HepG2 (cell line): ENCODE results near the gene DHX16. TPM values are rescaled to one million over a fixed set of nuclear protein-coding genes. Genes with fewer than 3 reads are reported as not detected.

Source experiments
- ATAC-seq: fragments of 200-7000 bp; cut with Tn5 transposase; 3 replicates; pipeline ENCODE4 v1.9.1; 2020; ENCODE audit warnings: mild to moderate bottlenecking, moderate library complexity
- BruUV-seq: library from RNA; stranded (reverse); fragments of 400-500 nt; replicated peaks from 2 replicates; lab custom pipeline; 2021; lab: Mats Ljungman, UMichigan
- CTCF ChIA-PET: fragments of 300-600 bp; formaldehyde crosslinking; extraction: SDS; loops from one replicate; lab custom pipeline; 2021; ENCODE audit warnings: low total read pairs, inconsistent platforms, low intra/inter-chr PET ratio; lab: Yijun Ruan, JAX
- POLR2A ChIA-PET: fragments of 350-600 bp; sonication (Branson Sonifier 250); formaldehyde crosslinking; loops from one replicate; lab custom pipeline; 2020; ENCODE audit warnings: antibody characterized with exemption, inconsistent platforms; lab: Yijun Ruan, JAX
- DNase-seq: peaks from one replicate; pipeline ENCODE4 v3.0.0-alpha.2; 2015; ENCODE audit warnings: low spot score
- FAIRE-seq: peaks from 3 replicates; lab custom pipeline; 2011; peaks lifted over from hg19 to GRCh38; lab: Jason Lieb, UNC
- H2AFZ ChIP-seq: one replicate; pipeline ENCODE4 v1.6.1; 2011; ENCODE audit warnings: low read length, inconsistent platforms
- H3K27ac ChIP-seq: fragments of 300-600 bp; 3 replicates; pipeline ENCODE4 v1.8.0; 2011; ENCODE audit warnings: mixed run types, mild to moderate bottlenecking, mixed read lengths, low read length, inconsistent platforms; ENCODE audit not compliant: insufficient read depth; ENCODE audit errors: extremely low read length
- H3K27me3 ChIP-seq, 2 experiments: fragments of 200-600 bp in 1 of 2; 2 replicates in 1 of 2; 3 replicates in 1 of 2; pipeline versions ENCODE4 v1.6.0 to v1.8.0; 2011; ENCODE audit warnings: low read length in 2 of 2, mild to moderate bottlenecking in 2 of 2, moderate library complexity in 2 of 2, inconsistent platforms in 1 of 2; ENCODE audit not compliant: insufficient read depth in 2 of 2, control insufficient read depth in 1 of 2
- H3K36me3 ChIP-seq, 2 experiments: fragments of 200-600 bp in 1 of 2; replicated peaks in 1 of 2; 2 replicates in 1 of 2; 3 replicates in 1 of 2; pipeline versions ENCODE4 v1.5.1 to v1.8.0; 2011; ENCODE audit warnings: low read length in 2 of 2, inconsistent platforms in 1 of 2; ENCODE audit not compliant: insufficient read depth in 2 of 2, control insufficient read depth in 1 of 2
- H3K4me1 ChIP-seq: 2 replicates; pipeline ENCODE4 v1.5.1; 2012; ENCODE audit warnings: low read length, inconsistent platforms; ENCODE audit not compliant: insufficient read depth
- H3K4me2 ChIP-seq: 2 replicates; pipeline ENCODE4 v1.6.0; 2011; ENCODE audit warnings: low read depth, low read length, inconsistent platforms
- H3K4me3 ChIP-seq, 3 experiments: fragments of 200-600 bp in 1 of 3; sonication (generic), shearing (Covaris generic) in 1 of 3; replicated peaks in 1 of 3; 2 replicates each; pipeline ENCODE4 v1.5.1; 2011 to 2016; ENCODE audit warnings: low read length in 3 of 3, inconsistent platforms in 2 of 3, low read depth in 2 of 3, mild to moderate bottlenecking in 2 of 3, control low read depth in 1 of 3, mixed read lengths in 1 of 3; ENCODE audit not compliant: insufficient read depth in 1 of 3
- H3K79me2 ChIP-seq: one replicate; pipeline ENCODE4 v1.6.1; 2011; ENCODE audit warnings: low read length, inconsistent platforms; ENCODE audit not compliant: insufficient read depth
- H3K9ac ChIP-seq: 2 replicates; pipeline ENCODE4 v1.6.0; 2011; ENCODE audit warnings: mild to moderate bottlenecking, low read depth, low read length, inconsistent platforms; ENCODE audit not compliant: insufficient read depth
- H3K9me3 ChIP-seq: 2 replicates; pipeline ENCODE4 v1.5.1; 2012; ENCODE audit warnings: mild to moderate bottlenecking, low read length
- H4K20me1 ChIP-seq: 2 replicates; pipeline ENCODE4 v1.6.0; 2011; ENCODE audit warnings: inconsistent platforms, mild to moderate bottlenecking, low read length, moderate library complexity; ENCODE audit not compliant: insufficient read depth
- HMG20A ChIP-seq: IDR thresholded peaks from 2 replicates; pipeline ENCODE4 v1.6.1; 2016; ENCODE audit warnings: borderline replicate concordance
- NONO ChIP-seq, 2 experiments: fragments of 450-650 bp in 1 of 2; sonication (generic) in 1 of 2; formaldehyde crosslinking in 1 of 2; IDR thresholded peaks in 1 of 2; conservative IDR thresholded peaks in 1 of 2; 2 replicates each; pipeline versions ENCODE4 v1.6.1 to v1.8.0; 2017 to 2022; ENCODE audit warnings: mild to moderate bottlenecking in 1 of 2, missing genetic modification reagents in 1 of 2, moderate library complexity in 1 of 2
- POLR2A ChIP-seq, 2 experiments: IDR thresholded peaks; 2 replicates each; pipeline ENCODE4 v1.6.1; 2011; ENCODE audit warnings: low read depth in 2 of 2, low read length in 2 of 2, mild to moderate bottlenecking in 1 of 2, moderate library complexity in 1 of 2; ENCODE audit not compliant: insufficient read depth in 1 of 2
- POLR2AphosphoS2 ChIP-seq: IDR thresholded peaks from 2 replicates; pipeline ENCODE4 v1.6.1; 2011; ENCODE audit warnings: low read depth, low read length, improper control_type of control experiment
- PRMT3 ChIP-seq: sonication (generic); formaldehyde crosslinking; IDR thresholded peaks from 2 replicates; pipeline ENCODE4 v1.8.1; 2022; ENCODE audit warnings: low read depth, mild to moderate bottlenecking, moderate library complexity, missing genetic modification reagents, borderline replicate concordance
- RBFOX2 ChIP-seq: fragments of 200-400 bp; formaldehyde crosslinking; IDR thresholded peaks from 2 replicates; pipeline ENCODE4 v1.6.1; 2017; ENCODE audit warnings: low read depth, mild to moderate bottlenecking, low read length
- SRY ChIP-seq: sonication (generic); formaldehyde crosslinking; IDR thresholded peaks from 2 replicates; pipeline ENCODE4 v1.8.0; 2022; ENCODE audit warnings: mild to moderate bottlenecking, missing genetic modification reagents
- SSRP1 ChIP-seq: IDR thresholded peaks from 2 replicates; pipeline ENCODE4 v1.6.1; 2016; ENCODE audit warnings: control low read depth
- ZBTB4 ChIP-seq: sonication (generic); formaldehyde crosslinking; IDR thresholded peaks from 2 replicates; pipeline ENCODE4 v1.4.0; 2020; ENCODE audit warnings: missing genetic modification reagents, mild to moderate bottlenecking, borderline replicate concordance
- ZNF704 ChIP-seq: sonication (generic); formaldehyde crosslinking; IDR thresholded peaks from 2 replicates; pipeline ENCODE4 v1.8.1; 2023; ENCODE audit warnings: mild to moderate bottlenecking, inconsistent platforms, moderate library complexity, missing genetic modification reagents, borderline replicate concordance
- ZNF781 ChIP-seq: sonication (generic); formaldehyde crosslinking; IDR thresholded peaks from 2 replicates; pipeline ENCODE4 v1.5.1; 2020; ENCODE audit warnings: borderline replicate concordance, mild to moderate bottlenecking, missing genetic modification reagents; ENCODE audit errors: not compliant biosample characterization
- WGBS: methylation state at CpG from one replicate; pipeline ENCODE4 v1.1.6; 2017; ENCODE audit warnings: low lambda C conversion rate; 5-methylcytosine and 5-hydroxymethylcytosine counted together
- in situ Hi-C: cut with HindIII; loops from 2 replicates; pipeline ENCODE4 v1.10.0; 2017; ENCODE audit warnings: low pct_unique_long_range_greater_than_20kb; ENCODE audit not compliant: extremely low pct_ligation_motif_present
- intact Hi-C: fragments of 100-400 bp; cut with micrococcal nuclease; formaldehyde crosslinking; loops from one replicate; pipeline ENCODE4 v1.10.0; 2022; ENCODE audit not compliant: unreplicated experiment
- polyA plus RNA-seq, 8 experiments: library from polyadenylated mRNA; depleted of rRNA in 3 of 8; stranded (reverse) in 7 of 8; unstranded in 1 of 8; fragments of >200 nt; fragmentation: Illumina TruSeq in 4 of 8; extraction: Trizol in 4 of 8; gene quantifications; 2 replicates each; pipeline versions ENCODE4 v1.2.1 to v1.2.3, GENCODE V29; 2011 to 2016; ENCODE audit warnings: low read depth in 4 of 8, missing spikeins in 1 of 8, mixed read lengths in 1 of 8; ENCODE audit not compliant: insufficient read depth in 1 of 8
- total RNA-seq, 5 experiments: library from RNA; depleted of rRNA; stranded (reverse); fragments of >200 nt; fragmentation: Illumina TruSeq; extraction: Trizol; gene quantifications; 2 replicates each; pipeline ENCODE4 v1.2.3, GENCODE V29; 2016; ENCODE audit warnings: low read depth in 1 of 5
- TF ChIP-seq, protein P1 (sequence below): IDR thresholded peaks from 2 replicates; pipeline ENCODE4 v1.6.1; 2016; ENCODE audit warnings: missing genetic modification reagents, missing compliant biosample characterization

The DHX16 gene
- total and polyA plus RNA-seq, 2 of the 13 experiments (the other 11 are each of a cell fraction or from before 2014, with no cell fraction given) = 57.0 to 58.5 TPM

DNA sequence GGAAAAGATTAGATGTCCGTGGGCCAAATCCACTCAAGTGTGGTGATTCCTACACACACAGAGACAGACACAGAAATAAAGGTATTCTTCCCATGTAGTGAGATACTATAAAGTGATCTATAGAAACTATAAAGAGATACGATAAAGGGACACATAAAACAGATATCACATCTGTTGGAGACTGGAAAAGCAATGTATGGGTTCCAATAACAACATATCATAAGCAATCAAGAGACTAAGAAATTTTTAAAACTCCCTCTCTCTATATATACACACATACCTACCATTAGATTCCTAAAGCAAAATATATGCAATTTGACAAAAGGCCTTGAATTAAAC is 61.0 kb downstream of the DHX16 start:
- no TSS peak for BruUV-seq
- in situ Hi-C loops = no loop called here

DNA sequence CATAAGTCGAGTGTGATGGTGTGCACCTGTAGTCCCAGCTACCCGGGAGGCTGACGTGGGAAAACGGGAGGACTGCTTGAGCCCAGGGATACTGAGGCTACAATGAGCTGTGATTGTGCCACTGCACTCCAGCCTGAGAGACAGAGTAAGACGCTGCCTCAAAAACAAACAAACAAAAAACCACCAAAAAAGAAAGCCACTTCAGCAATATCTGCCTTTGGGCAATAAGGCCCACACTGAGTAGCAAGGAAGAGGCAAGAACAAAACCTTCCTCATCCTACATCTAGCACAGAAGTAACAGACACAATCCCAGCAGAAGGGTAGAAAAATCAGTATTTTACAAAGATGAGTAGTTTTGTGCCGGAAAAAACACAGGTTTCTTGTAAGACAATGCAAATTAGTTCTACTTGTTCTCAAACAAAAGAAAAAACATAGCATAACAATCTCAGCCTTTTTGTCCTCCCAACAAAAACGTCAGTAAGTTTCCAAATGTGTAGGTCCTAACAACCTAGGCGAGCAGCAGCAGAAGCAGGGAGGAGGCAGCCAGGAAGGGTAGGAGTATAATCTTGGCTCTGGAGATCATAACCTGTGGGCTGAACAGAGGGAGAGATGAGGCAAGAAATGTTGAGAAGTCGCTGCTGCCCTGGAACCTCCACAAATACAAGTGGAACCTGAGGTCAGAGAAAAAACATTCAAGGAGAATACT is 61.5 kb downstream of the DHX16 start:
- Histone ChIP-seq H3K4me1 (peaks cover 22% of the 10 kb centered on the region), H3K9me3 (no peaks in the 10 kb centered on the region), H3K27me3 (no peaks in the 10 kb centered on the region), H3K27ac (no peak overlapping the region), H3K4me3 (no peak overlapping the region), H3K79me2 (peaks cover 16% of the 10 kb centered on the region), H2AFZ (no peak overlapping the region), H3K4me2 (no peak overlapping the region), H3K36me3 (peaks cover 13 to 29% of the 10 kb centered on the region in 2 experiments), H4K20me1 (peaks cover 5% of the 10 kb centered on the region), H3K9ac (no peak overlapping the region)
- CTCF ChIA-PET = interaction anchor here (0.9 kb wide), 1 partner anchor 129 kb away, joined by 3 read pairs; no protein-coding TSS in a partner anchor
- FAIRE-seq (no peak), ATAC-seq (no peak), DNase-seq (no peak)
- WGBS = 89% methylated on average over 9 of the region's 9 CpGs
- intact Hi-C loops (no loop called here), in situ Hi-C loops (no loop called here)
- no TSS peak for BruUV-seq
- POLR2A ChIA-PET = interaction anchor here (0.7 to 4.8 kb wide), 8 partner anchors 10 to 61 kb away, joined by 3 to 172 read pairs (median 5); partner anchors contain the start of genes ABCF1 and DHX16
- TF ChIP-seq ZNF704 (CRISPR knock-in tag) (0 out of 2 replicates have a peak, but pooled peaks have one; percentile 9), ZBTB4 (CRISPR knock-in tag) (no peak), ZNF781 (CRISPR knock-in tag) (peak; percentile 42), POLR2A (IDR thresholded peaks at IDR 0.05; ENCODE audit: insufficient read depth in 1 of 2, low read depth in 2 of 2, low read length in 2 of 2) (peak in 1 of 2 experiments; percentile 16; a peak in 1 of 4 replicates), SSRP1 (peak; percentile 76; the same call in 1 of the 2 replicates), SRY (no peak)

More for the DNA sequence above, 61.0 kb downstream of the DHX16 start:
- TF ChIP-seq PRMT3 (CRISPR knock-in tag) = no peak
- TF ChIP-seq NONO (IDR thresholded peaks at IDR 0.05) = no peak
- no peak for TF ChIP-seq NONO (CRISPR knock-in tag; conservative IDR thresholded peaks at IDR 0.05)
- peak; percentile 59; the same call in 1 of the 2 replicates for TF ChIP-seq POLR2AphosphoS2
- TF ChIP-seq RBFOX2 = 0 out of 2 replicates have a peak, but pooled peaks have one; percentile 14
- TF ChIP-seq, protein P1, sequence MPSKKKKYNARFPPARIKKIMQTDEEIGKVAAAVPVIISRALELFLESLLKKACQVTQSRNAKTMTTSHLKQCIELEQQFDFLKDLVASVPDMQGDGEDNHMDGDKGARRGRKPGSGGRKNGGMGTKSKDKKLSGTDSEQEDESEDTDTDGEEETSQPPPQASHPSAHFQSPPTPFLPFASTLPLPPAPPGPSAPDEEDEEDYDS (CRISPR knock-in tag) = no peak
- no peak for TF ChIP-seq HMG20A (CRISPR knock-in tag)
- Histone ChIP-seq H3K4me3 (no peak overlapping the region), H3K9ac (no peak overlapping the region), H3K36me3 (peaks cover 9 to 28% of the 10 kb centered on the region in 2 experiments), H3K79me2 (peaks cover 21% of the 10 kb centered on the region), H3K27me3 (no peaks in the 10 kb centered on the region; a peak in 1 of 5 replicates), H3K9me3 (no peaks in the 10 kb centered on the region), H3K4me2 (no peak overlapping the region), H2AFZ (no peak overlapping the region), H3K27ac (no peak overlapping the region), H3K4me1 (peaks cover 22% of the 10 kb centered on the region), H4K20me1 (peaks cover 10% of the 10 kb centered on the region)
- ATAC-seq (no peak), DNase-seq (no peak), FAIRE-seq (no peak)
- intact Hi-C loops = no loop called here
- ChIA-PET CTCF (interaction anchor here (0.9 kb wide), 1 partner anchor 130 kb away, joined by 3 read pairs; no protein-coding TSS in a partner anchor), POLR2A (interaction anchor here (1.2 to 4.8 kb wide), 10 partner anchors 11 to 110 kb away, joined by 3 to 172 read pairs (median 6); partner anchors contain the start of genes ABCF1, ATAT1, DHX16 and MDC1)
- WGBS = 97% methylated on average over 2 of the region's 2 CpGs
